Astrocyte (in vitro differentiated cells and primary cell): ENCODE results near the gene EBF4.

Experiments used
- CTCF ChIP-seq: IDR thresholded peaks from 2 replicates; pipeline ENCODE4 v1.5.1; 2011; ENCODE audit warnings: low read depth, mild to moderate bottlenecking, inconsistent platforms, low read length, moderate library complexity; ENCODE audit not compliant: insufficient read depth
- EZH2 ChIP-seq: IDR thresholded peaks from 2 replicates; pipeline ENCODE4 v1.6.1; 2012; ENCODE audit warnings: mild to moderate bottlenecking, low read length, inconsistent platforms; ENCODE audit not compliant: insufficient read depth

DNA sequence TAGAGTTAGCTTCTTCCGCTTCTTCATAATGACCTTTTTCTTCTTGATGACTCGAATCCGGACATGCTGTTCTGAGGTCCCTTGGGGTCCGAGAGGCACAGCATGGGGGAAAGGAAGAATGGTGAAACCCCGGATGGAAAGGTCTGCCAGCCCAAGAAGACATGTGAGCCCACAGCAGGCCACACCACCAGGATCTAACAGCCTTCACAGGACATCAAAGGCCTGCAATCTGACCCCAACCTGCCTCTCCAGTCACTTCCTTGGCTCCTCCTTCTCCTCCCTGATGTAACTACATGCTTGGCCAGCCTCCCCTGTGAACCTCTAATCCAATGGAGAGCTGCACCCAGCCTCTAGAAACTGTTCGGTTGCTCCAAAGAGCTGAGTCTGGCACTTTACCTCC, 106.2 kb downstream of the EBF4 start:
- TF ChIP-seq CTCF (no peak), EZH2 (no peak)
